SK-N-SH (cell line): ENCODE measurements around the gene ZSWIM1. TPM values are rescaled to one million over a fixed set of nuclear protein-coding genes. Genes with fewer than 3 reads are reported as not detected.

Experiments
- CTCF ChIA-PET: fragments of 300-600, 350-600 bp; formaldehyde crosslinking; extraction: SDS; loops from one replicate; lab custom pipeline; 2021; lab: Yijun Ruan, JAX
- POLR2A ChIA-PET: fragments of 350-600 bp; sonication (Branson Sonifier 250); formaldehyde crosslinking; extraction: SDS; loops from one replicate; lab custom pipeline; 2020; ENCODE audit warnings: antibody characterized with exemption, inconsistent platforms; lab: Yijun Ruan, JAX
- DNase-seq: peaks from one replicate; pipeline ENCODE4 v3.0.0; 2012
- H2AFZ ChIP-seq: fragments of 200-600 bp; sonication (generic); 2 replicates; pipeline ENCODE4 v1.8.1; 2016; ENCODE audit warnings: antibody characterized with exemption, mild to moderate bottlenecking, low read depth
- H3F3A ChIP-seq: fragments of 200-600 bp; sonication (generic); replicated peaks from 2 replicates; pipeline ENCODE3; 2016; ENCODE audit warnings: antibody characterized with exemption, mild to moderate bottlenecking; ENCODE audit not compliant: insufficient read depth
- H3K27ac ChIP-seq, 2 experiments: fragments of 200-500 bp in 1 of 2; fragments of 200-600 bp in 1 of 2; sonication (Bioruptor generic) in 1 of 2; sonication (generic), shearing (Covaris generic) in 1 of 2; 2 replicates each; pipeline versions ENCODE4 v1.5.1 to v1.6.1; 2014 to 2016; ENCODE audit warnings: low read depth in 2 of 2, inconsistent platforms in 1 of 2, low read length in 1 of 2, mild to moderate bottlenecking in 1 of 2, mixed read lengths in 1 of 2
- H3K27me3 ChIP-seq: fragments of 200-600 bp; sonication (generic), shearing (Covaris generic); 2 replicates; pipeline ENCODE4 v1.6.1; 2016; ENCODE audit warnings: mixed run types; ENCODE audit not compliant: insufficient read depth
- H3K36me3 ChIP-seq, 2 experiments: fragments of 200-500 bp in 1 of 2; fragments of 200-600 bp in 1 of 2; sonication (Bioruptor generic) in 1 of 2; sonication (generic) in 1 of 2; replicated peaks in 1 of 2; 2 replicates each; pipeline versions ENCODE3 to v1.5.1; 2014 to 2016; ENCODE audit warnings: low read length in 1 of 2, mild to moderate bottlenecking in 1 of 2; ENCODE audit not compliant: insufficient read depth in 2 of 2, control insufficient read depth in 1 of 2
- H3K4me1 ChIP-seq, 2 experiments: fragments of 200-500 bp in 1 of 2; fragments of 200-600 bp in 1 of 2; sonication (Bioruptor generic) in 1 of 2; sonication (generic), shearing (Covaris generic) in 1 of 2; 2 replicates each; pipeline versions ENCODE4 v1.5.1 to v1.6.1; 2014 to 2016; ENCODE audit warnings: low read depth in 1 of 2, low read length in 1 of 2, mixed run types in 1 of 2; ENCODE audit not compliant: insufficient read depth in 2 of 2, control insufficient read depth in 1 of 2
- H3K4me2 ChIP-seq: fragments of 200-600 bp; sonication (generic), shearing (Covaris generic); 2 replicates; pipeline ENCODE4 v1.6.1; 2017; ENCODE audit warnings: mixed run types
- H3K4me3 ChIP-seq, 2 experiments: fragments of 200-500 bp in 1 of 2; fragments of 200-600 bp in 1 of 2; sonication (Bioruptor generic) in 1 of 2; sonication (generic), shearing (Covaris generic) in 1 of 2; 2 replicates each; pipeline versions ENCODE4 v1.5.1 to v1.8.1; 2014 to 2016; ENCODE audit warnings: low read depth in 2 of 2, inconsistent platforms in 1 of 2, low read length in 1 of 2, mild to moderate bottlenecking in 1 of 2, mixed read lengths in 1 of 2, moderate library complexity in 1 of 2
- H3K79me2 ChIP-seq: fragments of 200-600 bp; sonication (generic); 2 replicates; pipeline ENCODE4 v1.8.1; 2017; ENCODE audit warnings: mild to moderate bottlenecking; ENCODE audit not compliant: insufficient read depth
- H3K9ac ChIP-seq: fragments of 200-600 bp; sonication (generic); 2 replicates; pipeline ENCODE4 v1.6.1; 2017; ENCODE audit warnings: mixed run types
- H3K9me2 ChIP-seq: fragments of 200-600 bp; sonication (generic); 2 replicates; pipeline ENCODE4 v1.6.1; 2017; ENCODE audit warnings: mixed run types
- H3K9me3 ChIP-seq: fragments of 200-600 bp; sonication (generic); 2 replicates; pipeline ENCODE4 v1.6.1; 2017; ENCODE audit warnings: mixed run types, mild to moderate bottlenecking, moderate library complexity
- H4K20me1 ChIP-seq: fragments of 200-600 bp; sonication (generic); 2 replicates; pipeline ENCODE4 v1.6.1; 2017; ENCODE audit warnings: mild to moderate bottlenecking, mixed run types; ENCODE audit not compliant: insufficient read depth
- EZH2phosphoT487 ChIP-seq: fragments of 200-600 bp; sonication (generic); IDR thresholded peaks from 2 replicates; pipeline ENCODE4 v1.6.1; 2017; ENCODE audit warnings: low read depth, mixed run types, mild to moderate bottlenecking, antibody characterized with exemption, moderate library complexity, borderline replicate concordance
- MEF2A ChIP-seq: IDR thresholded peaks from 2 replicates; pipeline ENCODE4 v1.4.0; 2012; ENCODE audit warnings: low read depth, borderline replicate concordance
- NRF1 ChIP-seq: IDR thresholded peaks from 2 replicates; pipeline ENCODE4 v1.6.1; 2012; ENCODE audit warnings: low read depth, mild to moderate bottlenecking, low read length
- POLR2AphosphoS5 ChIP-seq: IDR thresholded peaks from 2 replicates; pipeline ENCODE4 v1.6.1; 2012; ENCODE audit warnings: low read depth, low read length
- SIN3A ChIP-seq: IDR thresholded peaks from 2 replicates; pipeline ENCODE4 v1.6.1; 2012; ENCODE audit warnings: low read depth, mild to moderate bottlenecking, low read length, moderate library complexity, borderline replicate concordance
- ZBTB33 ChIP-seq: IDR thresholded peaks from 2 replicates; pipeline ENCODE4 v1.4.0; 2012; ENCODE audit warnings: low read depth, borderline replicate concordance
- WGBS: methylation state at CpG from one replicate; pipeline ENCODE4 v1.1.6; 2017; ENCODE audit warnings: low lambda C conversion rate; 5-methylcytosine and 5-hydroxymethylcytosine counted together
- polyA plus RNA-seq, 3 experiments: library from polyadenylated mRNA; depleted of rRNA; stranded (reverse); fragments of >200 nt; gene quantifications; 2 replicates each; pipeline ENCODE4 v1.2.3, GENCODE V29; 2012

The ZSWIM1 gene
- polyA plus RNA-seq, 1 of the 3 experiments (the other 2 are of a cell fraction) = 1.8 TPM

DNA sequence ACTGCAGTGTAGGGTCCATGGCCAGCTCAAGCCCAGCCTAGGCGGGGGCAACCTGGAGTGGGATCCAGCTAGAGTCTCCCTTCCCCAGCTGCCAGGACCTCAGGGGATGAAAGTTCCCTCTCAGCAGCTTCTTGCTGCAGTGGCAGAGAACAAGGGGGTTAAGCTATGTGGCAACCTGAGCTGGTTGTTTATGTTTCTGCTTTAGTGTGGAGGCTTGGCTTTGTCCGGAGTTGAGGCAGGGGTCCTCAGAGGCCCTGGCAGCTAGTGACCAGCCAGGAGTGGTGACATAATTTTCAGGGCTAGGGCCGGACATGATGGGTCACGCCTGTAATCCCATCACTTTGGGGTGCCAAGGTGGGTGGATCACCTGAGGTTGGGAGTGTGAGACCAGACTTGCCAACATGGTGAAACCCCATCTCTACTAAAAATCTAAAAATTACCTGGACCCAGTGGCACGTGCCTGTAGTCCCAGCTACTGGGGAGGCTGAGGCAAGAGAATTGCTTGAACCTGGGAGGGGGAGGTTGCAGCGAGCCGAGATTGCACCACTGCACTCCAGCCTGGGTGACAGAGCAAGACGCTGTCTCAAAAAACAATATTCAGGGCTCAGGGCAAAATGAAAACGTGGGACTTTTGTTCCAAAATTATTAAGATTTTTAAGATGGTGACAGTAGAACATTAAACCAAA is 44.9 kb downstream of the ZSWIM1 start:
- no peak overlapping the region for H3K4me2 ChIP-seq
- 73% methylated on average over 9 of the region's 9 CpGs for WGBS
- H3K4me3 ChIP-seq = no peak overlapping the region
- POLR2A ChIA-PET = interaction anchor here (1.1 to 2.5 kb wide), 2 partner anchors 8 to 36 kb away, joined by 3 to 11 read pairs; partner anchors contain the start of gene PCIF1
- no peaks in the 10 kb centered on the region for H4K20me1 ChIP-seq
- H3K9me2 ChIP-seq = no peaks in the 10 kb centered on the region
- no peak overlapping the region for H3K27ac ChIP-seq
- H3K79me2 ChIP-seq = no peaks in the 10 kb centered on the region
- no peaks in the 10 kb centered on the region for H3K27me3 ChIP-seq
- DNase-seq = no peak
- CTCF ChIA-PET = interaction anchor here (0.6 to 1.6 kb wide), 4 partner anchors 12 to 44 kb away, joined by 3 to 5 read pairs (median 4); no protein-coding TSS in a partner anchor
- H2AFZ ChIP-seq = no peak overlapping the region
- no peaks in the 10 kb centered on the region for H3K4me1 ChIP-seq
- H3F3A ChIP-seq = peaks cover 9% of the 10 kb centered on the region
- no peaks in the 10 kb centered on the region for H3K9me3 ChIP-seq
- TF ChIP-seq SIN3A (no peak), EZH2phosphoT487 (no peak)
- TF ChIP-seq, all 33 proteins: peak for 0
- H3K36me3 ChIP-seq = peaks cover 0 to 1% of the 10 kb centered on the region in 2 experiments
- no peak overlapping the region for H3K9ac ChIP-seq

GRCh38 chr20:45926731-45927070 is 45.7 kb downstream of the ZSWIM1 start:
- Histone ChIP-seq H3K4me3 (no peak overlapping the region), H3K36me3 (peaks cover 0 to 4% of the 10 kb centered on the region in 2 experiments), H3K9ac (no peak overlapping the region), H3F3A (peaks cover 9% of the 10 kb centered on the region), H4K20me1 (no peaks in the 10 kb centered on the region), H3K79me2 (peaks cover 5% of the 10 kb centered on the region; the same call in 1 of the 2 replicates), H3K9me2 (no peaks in the 10 kb centered on the region), H3K4me2 (no peak overlapping the region), H3K27ac (no peak overlapping the region), H3K9me3 (no peaks in the 10 kb centered on the region), H2AFZ (no peak overlapping the region), H3K27me3 (no peaks in the 10 kb centered on the region), H3K4me1 (no peaks in the 10 kb centered on the region)
- CTCF ChIA-PET = interaction anchor here (1.4 to 1.6 kb wide), 2 partner anchors 37 to 43 kb away, joined by 4 to 5 read pairs; no protein-coding TSS in a partner anchor
- DNase-seq = no peak
- WGBS = 89% methylated on average over 2 of the region's 2 CpGs
- POLR2A ChIA-PET = no interaction called here
- TF ChIP-seq NRF1 = no peak
- TF ChIP-seq MEF2A = no peak
- no peak for TF ChIP-seq SIN3A
- TF ChIP-seq POLR2AphosphoS5 = no peak
- no peak for TF ChIP-seq EZH2phosphoT487
- no peak for TF ChIP-seq ZBTB33
